ENCODE data around the gene ZNF488.

Gene ZNF488

GRCh38 chr10:47334466-47335295, 49.4 kb downstream of the ZNF488 start:
- TF ChIP-seq CTCF (conservative IDR thresholded peaks at IDR 0.05; ENCODE audit: low read depth, low read length): no peak
- H3K4me3 ChIP-seq (ENCODE audit: low read depth, low read length): no peak overlapping the region
- no peak for DNase-seq (ENCODE audit: low read depth)

GRCh38 chr10:47333532-47333931, 50.6 kb downstream of the ZNF488 start:
- no peak for DNase-seq (ENCODE audit: low read depth)
- no peak overlapping the region for H3K4me3 ChIP-seq (ENCODE audit: low read depth, low read length)
- TF ChIP-seq CTCF (conservative IDR thresholded peaks at IDR 0.05; ENCODE audit: low read depth, low read length): no peak

- no peak for TF ChIP-seq CTCF (conservative IDR thresholded peaks at IDR 0.05; ENCODE audit: low read depth, low read length)
- no peak overlapping the region for H3K4me3 ChIP-seq (ENCODE audit: low read depth, low read length)
- no peak for DNase-seq (ENCODE audit: low read depth)
These were observed 51.1 kb downstream of the ZNF488 start for GRCh38 chr10:47332946-47333345.

GRCh38 chr10:47332371-47332770, 51.7 kb downstream of the ZNF488 start:
- TF ChIP-seq CTCF (conservative IDR thresholded peaks at IDR 0.05; ENCODE audit: low read depth, low read length): peak; percentile 3
- no peak for DNase-seq (ENCODE audit: low read depth)
- no peak overlapping the region for H3K4me3 ChIP-seq (ENCODE audit: low read depth, low read length)

DNA sequence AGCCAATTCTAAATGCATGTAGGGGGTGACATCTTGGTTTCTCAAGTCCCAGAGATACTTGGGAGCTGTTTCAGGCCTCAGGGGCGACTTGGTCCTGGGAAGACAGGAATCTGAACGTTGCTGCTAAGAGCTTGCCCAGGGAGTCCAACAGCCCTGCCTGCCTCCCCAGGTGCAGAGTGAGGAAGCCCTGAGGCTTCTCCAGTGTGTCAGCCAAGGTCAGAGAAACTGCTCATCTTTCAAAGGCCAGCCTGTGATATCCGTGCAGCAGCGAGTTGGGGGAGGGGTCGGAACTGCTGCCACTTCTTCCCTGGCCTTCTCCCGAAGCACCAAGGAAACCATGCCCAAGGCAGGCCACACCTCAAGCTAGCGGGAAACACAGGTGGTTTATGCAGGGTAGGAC, 52.1 kb downstream of the ZNF488 start:
- H3K4me3 ChIP-seq (ENCODE audit: low read depth, low read length): no peak overlapping the region
- DNase-seq (ENCODE audit: low read depth): no peak
- TF ChIP-seq CTCF (conservative IDR thresholded peaks at IDR 0.05; ENCODE audit: low read depth, low read length): no peak

- DNase-seq (ENCODE audit: low read depth): no peak
- TF ChIP-seq CTCF (conservative IDR thresholded peaks at IDR 0.05; ENCODE audit: low read depth, low read length): no peak
- H3K4me3 ChIP-seq (ENCODE audit: low read depth, low read length): no peak overlapping the region
These were observed 52.6 kb downstream of the ZNF488 start for GRCh38 chr10:47331491-47331890.

DNA sequence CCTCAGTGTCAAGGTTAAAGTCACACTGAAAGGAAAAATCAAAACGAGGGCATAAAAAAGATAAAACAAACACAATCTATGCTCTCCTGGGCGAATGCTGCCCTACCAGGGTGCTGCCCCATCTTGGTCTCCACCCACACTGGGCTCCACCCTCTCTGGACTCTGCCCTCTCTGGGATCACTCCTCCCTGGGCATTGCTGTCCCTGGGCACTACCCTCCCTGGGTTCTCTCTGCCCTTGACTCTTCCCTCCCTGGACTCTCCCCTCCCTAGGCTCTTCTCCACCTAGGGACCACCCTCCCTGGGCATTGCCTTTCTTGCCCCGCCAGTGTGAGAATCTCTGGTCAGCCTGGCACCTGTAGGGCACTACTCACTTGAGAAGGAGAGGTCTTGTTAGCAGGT, 53.3 kb downstream of the ZNF488 start:
- DNase-seq (ENCODE audit: low read depth): no peak
- no peak for TF ChIP-seq CTCF (conservative IDR thresholded peaks at IDR 0.05; ENCODE audit: low read depth, low read length)
- H3K4me3 ChIP-seq (ENCODE audit: low read depth, low read length): no peak overlapping the region
